K562 (cell line): Measurements from ENCODE around the gene VPS37D. TPM values are rescaled to one million over a fixed set of nuclear protein-coding genes. Genes with fewer than 3 reads are reported as not detected.

ENCODE experiments used
- BRCA1 ChIP-seq, 2 experiments: fragments of 450-650 bp in 1 of 2; sonication (generic) in 1 of 2; formaldehyde crosslinking in 1 of 2; IDR thresholded peaks; 2 replicates each; pipeline versions ENCODE4 v1.5.0 to v1.6.1; 2017 to 2020; ENCODE audit warnings: mild to moderate bottlenecking in 1 of 2, missing genetic modification reagents in 1 of 2
- DIDO1 ChIP-seq: fragments of 450-650 bp; IDR thresholded peaks from 2 replicates; pipeline ENCODE4 v1.6.1; 2016; ENCODE audit warnings: low read depth, missing biosample characterization, missing genetic modification characterization
- ERF ChIP-seq: fragments of 450-650 bp; formaldehyde crosslinking; IDR thresholded peaks from 2 replicates; pipeline ENCODE4 v1.4.0; 2020; ENCODE audit warnings: mild to moderate bottlenecking, mixed read lengths
- FOXJ2 ChIP-seq: fragments of 200-800 bp; sonication (Bioruptor generic); IDR thresholded peaks from 2 replicates; pipeline ENCODE4 v1.6.1; 2016; ENCODE audit warnings: missing genetic modification characterization, missing compliant biosample characterization
- GATAD2A ChIP-seq: fragments of 450-650 bp; IDR thresholded peaks from 2 replicates; pipeline ENCODE4 v1.6.1; 2017
- KDM2B ChIP-seq: fragments of 250-450 bp; sonication (Bioruptor Pico); IDR thresholded peaks from 2 replicates; pipeline ENCODE4 v1.8.0; 2021; ENCODE audit warnings: mild to moderate bottlenecking, moderate library complexity
- L3MBTL2 ChIP-seq: fragments of 450-650 bp; IDR thresholded peaks from 2 replicates; pipeline ENCODE4 v1.6.1; 2016; ENCODE audit warnings: mild to moderate bottlenecking, moderate library complexity
- POLR2B ChIP-seq: fragments of 450-650 bp; IDR thresholded peaks from 2 replicates; pipeline ENCODE4 v1.6.1; 2018; ENCODE audit warnings: low read depth; ENCODE audit not compliant: partially characterized antibody
- PPARD ChIP-seq: fragments of 250-450 bp; sonication (Bioruptor Pico); IDR thresholded peaks from 2 replicates; pipeline ENCODE4 v1.8.0; 2022; ENCODE audit warnings: inconsistent platforms, mild to moderate bottlenecking, moderate library complexity
- RBM39 ChIP-seq: fragments of 200-400 bp; formaldehyde crosslinking; optimal IDR thresholded peaks from 2 replicates; pipeline ENCODE3; 2018; ENCODE audit warnings: low read depth, low read length
- RCOR1 ChIP-seq, 2 experiments: IDR thresholded peaks; 2 replicates each; pipeline ENCODE4 v1.6.1; 2012; ENCODE audit warnings: low read depth in 2 of 2, low read length in 2 of 2, borderline replicate concordance in 1 of 2, improper control_type of control experiment in 1 of 2
- SIN3A ChIP-seq, 2 experiments: fragments of 150-350 bp in 1 of 2; IDR thresholded peaks; 2 replicates each; pipeline ENCODE4 v1.6.1; 2011 to 2016; ENCODE audit warnings: borderline replicate concordance in 2 of 2, low read depth in 2 of 2, low read length in 2 of 2, mild to moderate bottlenecking in 2 of 2, moderate library complexity in 2 of 2; ENCODE audit not compliant: control insufficient read depth in 1 of 2
- TEAD2 ChIP-seq: fragments of 450-650 bp; IDR thresholded peaks from 2 replicates; pipeline ENCODE4 v1.6.1; 2016; ENCODE audit warnings: missing genetic modification characterization, control low read depth, missing compliant biosample characterization
- WHSC1 ChIP-seq: IDR thresholded peaks from one replicate; pipeline ENCODE4 v1.6.1; 2012; ENCODE audit warnings: low read length, control low read depth, inconsistent platforms
- XRCC5 ChIP-seq: fragments of 200-400 bp; formaldehyde crosslinking; IDR thresholded peaks from 2 replicates; pipeline ENCODE4 v1.6.1; 2017; ENCODE audit warnings: low read depth, mild to moderate bottlenecking, low read length
- ZC3H4 ChIP-seq: sonication (generic); formaldehyde crosslinking; IDR thresholded peaks from 2 replicates; pipeline ENCODE4 v1.9.0; 2021; ENCODE audit warnings: missing genetic modification reagents, borderline replicate concordance
- ZNF140 ChIP-seq: fragments of 250-450 bp; sonication (Bioruptor Pico); IDR thresholded peaks from 2 replicates; pipeline ENCODE4 v1.8.0; 2021; ENCODE audit warnings: moderate library complexity, mild to moderate bottlenecking, inconsistent platforms
- polyA plus RNA-seq, 8 experiments: library from polyadenylated mRNA; depleted of rRNA in 4 of 8; stranded (reverse) in 5 of 8; unstranded in 3 of 8; fragments of >200 nt; fragmentation: Nextera tagmentation in 2 of 8; fragmentation: Illumina TruSeq in 1 of 8; extraction: Ambion mirVana in 2 of 8; extraction: Trizol in 1 of 8; gene quantifications; 2 replicates each; pipeline versions ENCODE4 v1.2.1 to v1.2.3, GENCODE V29; 2011 to 2014; ENCODE audit warnings: inconsistent platforms in 1 of 8, missing spikeins in 1 of 8
- total RNA-seq, 7 experiments: library from RNA; depleted of rRNA in 6 of 7; stranded (reverse); fragments of >200 nt in 6 of 7; fragmentation: Illumina TruSeq in 2 of 7; extraction: Trizol in 2 of 7; gene quantifications; 2 replicates each; pipeline versions ENCODE4 v1.2.1 to v1.2.3, GENCODE V29; 2011 to 2021; ENCODE audit warnings: low replicate concordance in 1 of 7
- TF ChIP-seq, protein P1 (sequence below), 2 experiments: fragments of 450-650 bp in 1 of 2; sonication (generic) in 1 of 2; formaldehyde crosslinking in 1 of 2; IDR thresholded peaks in 1 of 2; conservative IDR thresholded peaks in 1 of 2; 2 replicates each; pipeline versions ENCODE4 v1.6.1 to v1.8.1; 2016 to 2023; ENCODE audit warnings: mild to moderate bottlenecking in 2 of 2, moderate library complexity in 2 of 2, inconsistent platforms in 1 of 2, missing genetic modification reagents in 1 of 2
- TF ChIP-seq, protein P2 (sequence below): sonication (generic); formaldehyde crosslinking; IDR thresholded peaks from 2 replicates; pipeline ENCODE4 v1.8.1; 2023; ENCODE audit warnings: missing genetic modification reagents, mild to moderate bottlenecking, borderline replicate concordance
- TF ChIP-seq, protein P3 (sequence below), 2 experiments: fragments of 250-450 bp in 1 of 2; fragments of 450-650 bp in 1 of 2; sonication (Bioruptor Pico) in 1 of 2; IDR thresholded peaks; 2 replicates each; pipeline versions ENCODE4 v1.6.1 to v1.8.0; 2016 to 2021; ENCODE audit warnings: mild to moderate bottlenecking in 2 of 2, moderate library complexity in 2 of 2, missing compliant biosample characterization in 1 of 2, missing genetic modification characterization in 1 of 2

Gene VPS37D
- total and polyA plus RNA-seq, 9 of the 15 experiments (the other 6 are each of a cell fraction or from before 2014, with no cell fraction given), result 0.25 to 2.3 (median 1.0) TPM; not detected in 3

DNA sequence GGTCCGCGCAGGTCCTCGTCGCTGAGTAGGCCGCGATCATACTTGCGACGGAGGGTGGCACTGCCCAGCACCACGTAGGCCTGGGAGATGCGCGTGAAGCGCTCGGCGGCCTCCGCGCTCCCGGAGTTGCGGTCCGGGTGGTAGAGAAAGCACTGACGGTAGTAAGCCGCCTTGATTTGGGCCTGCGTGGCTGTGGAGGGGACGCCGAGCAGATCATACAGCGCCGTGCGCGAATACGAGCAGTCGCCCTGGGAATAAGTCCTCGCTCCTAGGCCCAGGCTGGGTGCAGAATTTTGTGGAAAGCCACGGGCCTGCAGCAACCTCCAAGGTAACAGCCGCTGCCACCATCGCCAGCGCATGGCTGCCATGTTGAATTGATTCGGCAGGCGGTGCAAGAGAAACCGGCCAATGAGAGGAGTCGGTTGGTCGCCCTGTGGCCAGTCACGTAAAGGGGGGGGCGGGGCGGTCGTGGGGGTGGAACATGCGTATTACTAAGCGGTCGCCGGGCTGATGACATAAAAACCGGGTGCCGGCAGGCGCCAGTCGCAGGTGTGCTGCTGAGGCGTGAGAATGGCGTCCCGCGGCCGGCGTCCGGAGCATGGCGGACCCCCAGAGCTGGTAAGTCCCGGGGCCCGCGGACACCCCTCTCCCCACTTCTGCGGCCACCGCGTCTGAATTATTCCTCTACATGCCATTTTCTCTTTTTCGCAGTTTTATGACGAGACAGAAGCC lies 15.6 kb downstream of the VPS37D start, which contains the start of the genes BUD23 and DNAJC30 (continued):
- TF ChIP-seq KDM2B (CRISPR knock-in tag) (0 out of 2 replicates have a peak, but pooled peaks have one; percentile 35), TEAD2 (tag) (no peak), GATAD2A (no peak), WHSC1 (no peak), RBM39 (no peak), ZNF140 (CRISPR knock-in tag) (no peak), POLR2B (peak; percentile 75), SIN3A (IDR thresholded peaks at IDR 0.05; ENCODE audit: borderline replicate concordance in 2 of 2, control insufficient read depth in 1 of 2, low read depth in 2 of 2, low read length in 2 of 2) (peak; percentile 96 to 98), XRCC5 (0 out of 2 replicates have a peak, but pooled peaks have one; percentile 12), DIDO1 (tag) (peak; percentile 87), BRCA1 (IDR thresholded peaks at IDR 0.05) (no peak), BRCA1 (CRISPR knock-in tag; IDR thresholded peaks at IDR 0.05) (no peak), FOXJ2 (tag) (no peak), PPARD (CRISPR knock-in tag) (no peak), RCOR1 (IDR thresholded peaks at IDR 0.05; ENCODE audit: borderline replicate concordance in 1 of 2, low read depth in 2 of 2, low read length in 2 of 2) (no peak), ZC3H4 (CRISPR knock-in tag) (no peak), L3MBTL2 (peak; percentile 92), ERF (CRISPR knock-in tag) (peak; percentile 13; the same call in 1 of the 2 replicates)
- TF ChIP-seq, protein P1, sequence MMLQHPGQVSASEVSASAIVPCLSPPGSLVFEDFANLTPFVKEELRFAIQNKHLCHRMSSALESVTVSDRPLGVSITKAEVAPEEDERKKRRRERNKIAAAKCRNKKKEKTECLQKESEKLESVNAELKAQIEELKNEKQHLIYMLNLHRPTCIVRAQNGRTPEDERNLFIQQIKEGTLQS (IDR thresholded peaks at IDR 0.05), result peak; percentile 36; the same call in 1 of the 2 replicates
- TF ChIP-seq, protein P1 (CRISPR knock-in tag; conservative IDR thresholded peaks at IDR 0.05), result 0 out of 2 replicates have a peak, but pooled peaks have one; percentile 63
- TF ChIP-seq, protein P2, sequence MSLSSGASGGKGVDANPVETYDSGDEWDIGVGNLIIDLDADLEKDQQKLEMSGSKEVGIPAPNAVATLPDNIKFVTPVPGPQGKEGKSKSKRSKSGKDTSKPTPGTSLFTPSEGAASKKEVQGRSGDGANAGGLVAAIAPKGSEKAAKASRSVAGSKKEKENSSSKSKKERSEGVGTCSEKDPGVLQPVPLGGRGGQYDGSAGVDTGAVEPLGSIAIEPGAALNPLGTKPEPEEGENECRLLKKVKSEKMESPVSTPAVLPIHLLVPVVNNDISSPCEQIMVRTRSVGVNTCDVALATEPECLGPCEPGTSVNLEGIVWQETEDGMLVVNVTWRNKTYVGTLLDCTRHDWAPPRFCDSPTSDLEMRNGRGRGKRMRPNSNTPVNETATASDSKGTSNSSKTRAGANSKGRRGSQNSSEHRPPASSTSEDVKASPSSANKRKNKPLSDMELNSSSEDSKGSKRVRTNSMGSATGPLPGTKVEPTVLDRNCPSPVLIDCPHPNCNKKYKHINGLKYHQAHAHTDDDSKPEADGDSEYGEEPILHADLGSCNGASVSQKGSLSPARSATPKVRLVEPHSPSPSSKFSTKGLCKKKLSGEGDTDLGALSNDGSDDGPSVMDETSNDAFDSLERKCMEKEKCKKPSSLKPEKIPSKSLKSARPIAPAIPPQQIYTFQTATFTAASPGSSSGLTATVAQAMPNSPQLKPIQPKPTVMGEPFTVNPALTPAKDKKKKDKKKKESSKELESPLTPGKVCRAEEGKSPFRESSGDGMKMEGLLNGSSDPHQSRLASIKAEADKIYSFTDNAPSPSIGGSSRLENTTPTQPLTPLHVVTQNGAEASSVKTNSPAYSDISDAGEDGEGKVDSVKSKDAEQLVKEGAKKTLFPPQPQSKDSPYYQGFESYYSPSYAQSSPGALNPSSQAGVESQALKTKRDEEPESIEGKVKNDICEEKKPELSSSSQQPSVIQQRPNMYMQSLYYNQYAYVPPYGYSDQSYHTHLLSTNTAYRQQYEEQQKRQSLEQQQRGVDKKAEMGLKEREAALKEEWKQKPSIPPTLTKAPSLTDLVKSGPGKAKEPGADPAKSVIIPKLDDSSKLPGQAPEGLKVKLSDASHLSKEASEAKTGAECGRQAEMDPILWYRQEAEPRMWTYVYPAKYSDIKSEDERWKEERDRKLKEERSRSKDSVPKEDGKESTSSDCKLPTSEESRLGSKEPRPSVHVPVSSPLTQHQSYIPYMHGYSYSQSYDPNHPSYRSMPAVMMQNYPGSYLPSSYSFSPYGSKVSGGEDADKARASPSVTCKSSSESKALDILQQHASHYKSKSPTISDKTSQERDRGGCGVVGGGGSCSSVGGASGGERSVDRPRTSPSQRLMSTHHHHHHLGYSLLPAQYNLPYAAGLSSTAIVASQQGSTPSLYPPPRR, result 0 out of 2 replicates have a peak, but pooled peaks have one; percentile 5
- TF ChIP-seq, protein P3, sequence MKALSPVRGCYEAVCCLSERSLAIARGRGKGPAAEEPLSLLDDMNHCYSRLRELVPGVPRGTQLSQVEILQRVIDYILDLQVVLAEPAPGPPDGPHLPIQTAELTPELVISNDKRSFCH (CRISPR knock-in tag; IDR thresholded peaks at IDR 0.05), result no peak
- TF ChIP-seq, protein P3 (tag; IDR thresholded peaks at IDR 0.05), result no peak
